ENCODE results near the gene EIF3C. TPM values are rescaled to one million over a fixed set of nuclear protein-coding genes. Genes with fewer than 3 reads are reported as not detected.
"Not testable (repeated sequence)": the region's sequence is repeated elsewhere in the genome, so short reads cannot be mapped to it uniquely, and the experiment has no call there.

EIF3C gene
- total RNA-seq, 1 donor from 2014 or later: 734 TPM

DNA sequence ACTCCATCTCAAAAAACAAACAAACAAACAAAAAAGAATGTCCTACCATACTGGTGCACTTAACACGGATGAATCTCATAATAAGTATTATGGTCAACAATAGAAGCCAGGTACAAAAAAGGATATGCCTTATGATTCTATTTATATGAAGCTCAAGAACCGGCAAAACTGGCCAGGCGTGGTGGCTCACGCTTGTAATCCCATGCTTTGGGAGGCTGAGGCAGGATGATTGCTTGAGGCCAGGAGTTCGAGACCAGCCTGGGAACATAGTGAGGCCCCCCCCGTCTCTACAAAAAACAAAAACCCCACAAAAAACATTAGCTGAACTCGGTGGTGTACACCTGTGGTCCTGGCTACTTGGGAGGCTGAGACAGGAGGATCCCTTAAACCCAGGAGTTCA lies 7.0 kb upstream of the EIF3C start:
- H3K27me3 Mint-ChIP-seq (ENCODE audit: low read depth); H3K36me3 Mint-ChIP-seq (ENCODE audit: low read depth); H3K9me3 Mint-ChIP-seq (ENCODE audit: low read depth); H3K4me3 Mint-ChIP-seq (ENCODE audit: unreplicated experiment); DNase-seq (ENCODE audit: low spot score); H3K4me1 Mint-ChIP-seq (ENCODE audit: low read depth); H3K27ac Mint-ChIP-seq (ENCODE audit: unreplicated experiment): not testable (repeated sequence)

DNA sequence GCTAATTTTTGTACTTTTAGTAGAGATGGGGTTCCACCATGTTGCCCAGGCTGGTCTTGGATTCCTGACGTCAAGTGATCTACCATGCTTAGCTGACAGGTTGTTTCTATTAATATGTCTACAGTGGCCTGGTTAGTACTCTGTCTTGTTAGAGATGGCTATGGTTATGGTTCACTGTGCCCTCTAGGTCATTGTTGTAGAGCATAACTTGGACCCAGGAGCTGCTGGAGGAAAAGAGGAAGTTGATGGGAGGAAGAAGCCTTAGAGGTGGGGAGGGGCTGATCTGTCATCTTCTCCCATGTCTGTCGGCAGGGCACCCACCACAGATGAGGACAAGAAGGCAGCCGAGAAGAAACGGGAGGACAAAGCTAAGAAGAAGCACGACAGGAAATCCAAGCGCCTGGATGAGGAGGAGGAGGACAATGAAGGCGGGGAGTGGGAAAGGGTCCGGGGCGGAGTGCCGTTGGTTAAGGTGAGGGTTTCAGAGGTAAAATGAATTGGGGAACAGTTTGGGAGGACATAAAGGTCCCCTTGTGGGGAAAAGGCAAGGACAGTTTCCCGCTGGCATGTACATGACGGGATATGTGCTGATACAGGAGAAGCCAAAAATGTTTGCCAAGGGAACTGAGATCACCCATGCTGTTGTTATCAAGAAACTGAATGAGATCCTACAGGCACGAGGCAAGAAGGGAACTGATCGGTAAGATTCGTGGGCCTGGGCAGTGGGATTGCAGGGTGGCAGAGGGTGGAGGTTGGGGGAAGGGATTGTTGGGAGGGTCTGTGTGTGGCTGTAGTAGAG lies 11.8 kb downstream of the EIF3C start:
- not testable (repeated sequence) for H3K4me1 Mint-ChIP-seq (ENCODE audit: low read depth); H3K4me3 Mint-ChIP-seq (ENCODE audit: unreplicated experiment); H3K27ac Mint-ChIP-seq (ENCODE audit: unreplicated experiment); H3K9me3 Mint-ChIP-seq (ENCODE audit: low read depth); H3K36me3 Mint-ChIP-seq (ENCODE audit: low read depth); H3K27me3 Mint-ChIP-seq (ENCODE audit: low read depth); DNase-seq (ENCODE audit: low spot score)

DNA sequence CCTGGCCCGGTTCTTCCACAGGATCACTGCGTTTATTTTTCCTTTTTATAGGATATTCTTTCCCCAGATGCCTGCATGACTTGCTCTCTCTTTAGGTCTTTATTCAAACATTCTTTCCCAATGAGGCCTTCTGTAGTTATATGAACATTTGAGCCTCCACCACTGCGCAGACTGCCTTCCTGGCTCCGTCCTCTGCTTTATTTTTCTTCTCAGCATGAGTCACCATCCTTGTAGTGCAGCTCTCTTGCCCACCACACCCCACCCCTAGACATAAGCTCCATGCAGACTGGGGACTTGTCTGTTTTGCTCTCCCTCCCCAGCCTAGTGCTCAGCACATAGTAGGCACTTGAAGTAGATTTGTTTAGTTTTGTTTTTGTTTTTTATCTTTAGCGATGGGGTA lies 20.0 kb downstream of the EIF3C start:
- H3K4me1 Mint-ChIP-seq (ENCODE audit: low read depth); H3K27ac Mint-ChIP-seq (ENCODE audit: unreplicated experiment); H3K4me3 Mint-ChIP-seq (ENCODE audit: unreplicated experiment); DNase-seq (ENCODE audit: low spot score); H3K36me3 Mint-ChIP-seq (ENCODE audit: low read depth); H3K9me3 Mint-ChIP-seq (ENCODE audit: low read depth); H3K27me3 Mint-ChIP-seq (ENCODE audit: low read depth): not testable (repeated sequence)

DNA sequence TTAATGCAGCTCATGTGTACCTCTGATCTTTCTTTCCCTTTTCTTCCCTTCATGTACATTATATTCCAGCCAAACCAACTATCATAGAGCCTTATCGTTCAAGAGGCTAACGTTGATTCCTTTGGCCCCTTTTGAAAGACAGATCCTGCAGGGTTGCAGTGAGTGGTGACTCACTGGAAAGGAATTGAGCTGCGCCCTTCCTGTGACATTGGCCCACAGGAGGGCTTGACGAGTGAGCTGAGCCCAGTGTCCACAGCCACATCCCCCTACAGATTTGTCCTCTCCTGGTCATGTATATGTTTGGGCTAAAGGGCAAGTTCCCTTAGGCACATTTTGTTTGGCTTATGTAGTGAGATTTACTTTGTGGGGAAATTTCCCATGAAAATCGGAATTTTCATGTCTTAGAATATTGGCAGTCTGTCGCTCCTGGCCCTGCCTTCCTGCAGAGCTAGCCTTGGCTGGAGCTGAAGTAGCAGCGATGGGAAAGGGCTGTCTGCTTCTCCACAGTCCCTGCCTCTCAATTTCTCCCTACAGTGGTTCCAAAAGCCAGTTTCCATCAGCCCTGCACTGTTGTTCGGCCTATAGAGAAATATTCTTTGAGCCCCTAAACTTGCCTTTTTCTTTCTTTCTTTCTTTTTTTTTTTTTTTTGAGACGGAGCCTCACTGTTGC lies 21.3 kb downstream of the EIF3C start:
- H3K27ac Mint-ChIP-seq (ENCODE audit: unreplicated experiment); H3K4me3 Mint-ChIP-seq (ENCODE audit: unreplicated experiment); H3K27me3 Mint-ChIP-seq (ENCODE audit: low read depth); H3K9me3 Mint-ChIP-seq (ENCODE audit: low read depth); H3K36me3 Mint-ChIP-seq (ENCODE audit: low read depth); H3K4me1 Mint-ChIP-seq (ENCODE audit: low read depth); DNase-seq (ENCODE audit: low spot score): not testable (repeated sequence)

DNA sequence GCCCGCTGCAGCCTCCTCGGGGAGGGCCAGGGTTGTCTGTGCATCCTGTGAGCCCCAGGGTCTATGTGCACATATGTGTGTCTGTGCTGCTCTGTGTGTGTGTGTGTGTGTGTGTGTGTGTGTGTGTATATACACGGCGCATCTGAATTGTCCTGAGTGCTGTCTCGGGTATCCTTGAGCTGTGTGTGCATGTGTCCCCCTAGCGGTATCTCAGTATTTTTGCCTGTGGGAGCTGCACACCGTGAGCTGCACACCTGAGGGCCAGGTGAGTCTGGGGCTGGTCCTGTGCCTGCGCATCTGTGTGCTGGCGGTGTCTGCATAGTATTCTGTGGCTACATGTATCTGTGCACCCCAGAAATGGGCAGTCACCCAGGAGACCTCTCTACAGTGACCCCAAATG lies 28.5 kb downstream of the EIF3C start:
- not testable (repeated sequence) for H3K9me3 Mint-ChIP-seq (ENCODE audit: low read depth); H3K36me3 Mint-ChIP-seq (ENCODE audit: low read depth); DNase-seq (ENCODE audit: low spot score); H3K4me1 Mint-ChIP-seq (ENCODE audit: low read depth); H3K4me3 Mint-ChIP-seq (ENCODE audit: unreplicated experiment); H3K27ac Mint-ChIP-seq (ENCODE audit: unreplicated experiment); H3K27me3 Mint-ChIP-seq (ENCODE audit: low read depth)

DNA sequence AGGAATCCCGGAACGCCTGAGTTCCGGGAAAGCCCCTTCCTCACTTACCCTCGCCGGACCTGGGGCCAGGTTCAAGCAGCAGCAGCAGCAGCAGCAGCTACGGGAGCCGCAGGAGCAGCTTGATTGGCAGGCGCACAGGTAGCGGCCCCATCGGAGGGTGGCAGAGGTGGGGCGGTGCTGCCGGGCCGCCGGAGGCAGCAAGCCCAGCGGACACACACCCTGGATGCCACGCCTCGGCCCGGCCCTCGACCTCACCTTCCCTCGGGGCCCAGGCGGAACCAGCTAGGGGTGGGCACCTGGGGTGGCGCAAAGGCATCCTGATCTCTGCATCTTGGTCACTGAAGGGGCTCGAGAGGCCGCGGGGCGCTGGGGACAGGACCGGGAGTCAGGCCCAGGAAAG lies 29.4 kb downstream of the EIF3C start:
- not testable (repeated sequence) for H3K9me3 Mint-ChIP-seq (ENCODE audit: low read depth); H3K27me3 Mint-ChIP-seq (ENCODE audit: low read depth); H3K4me1 Mint-ChIP-seq (ENCODE audit: low read depth); H3K4me3 Mint-ChIP-seq (ENCODE audit: unreplicated experiment); H3K27ac Mint-ChIP-seq (ENCODE audit: unreplicated experiment); H3K36me3 Mint-ChIP-seq (ENCODE audit: low read depth); DNase-seq (ENCODE audit: low spot score)

DNA sequence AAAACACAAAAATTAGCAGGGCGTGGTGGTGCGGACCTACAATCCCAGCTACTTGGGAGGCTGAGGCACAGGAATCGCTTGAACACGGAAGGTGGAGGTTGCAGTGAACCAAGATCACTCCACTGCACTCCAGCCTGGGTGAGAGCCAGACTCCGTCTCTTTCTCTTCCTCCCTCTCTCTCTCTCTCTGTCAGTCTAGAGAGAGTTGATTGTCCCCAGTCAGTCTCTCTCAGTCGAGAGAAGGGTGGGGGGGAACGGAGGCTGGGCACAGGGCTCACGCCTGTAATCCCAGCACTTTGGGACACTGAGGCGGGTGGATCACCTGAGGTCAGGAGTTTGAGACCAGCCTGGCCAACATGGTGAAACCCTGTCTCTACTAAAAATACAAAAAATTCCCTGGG lies 30.0 kb downstream of the EIF3C start:
- DNase-seq (ENCODE audit: low spot score); H3K27ac Mint-ChIP-seq (ENCODE audit: unreplicated experiment); H3K27me3 Mint-ChIP-seq (ENCODE audit: low read depth); H3K36me3 Mint-ChIP-seq (ENCODE audit: low read depth); H3K4me1 Mint-ChIP-seq (ENCODE audit: low read depth); H3K4me3 Mint-ChIP-seq (ENCODE audit: unreplicated experiment); H3K9me3 Mint-ChIP-seq (ENCODE audit: low read depth): not testable (repeated sequence)

DNA sequence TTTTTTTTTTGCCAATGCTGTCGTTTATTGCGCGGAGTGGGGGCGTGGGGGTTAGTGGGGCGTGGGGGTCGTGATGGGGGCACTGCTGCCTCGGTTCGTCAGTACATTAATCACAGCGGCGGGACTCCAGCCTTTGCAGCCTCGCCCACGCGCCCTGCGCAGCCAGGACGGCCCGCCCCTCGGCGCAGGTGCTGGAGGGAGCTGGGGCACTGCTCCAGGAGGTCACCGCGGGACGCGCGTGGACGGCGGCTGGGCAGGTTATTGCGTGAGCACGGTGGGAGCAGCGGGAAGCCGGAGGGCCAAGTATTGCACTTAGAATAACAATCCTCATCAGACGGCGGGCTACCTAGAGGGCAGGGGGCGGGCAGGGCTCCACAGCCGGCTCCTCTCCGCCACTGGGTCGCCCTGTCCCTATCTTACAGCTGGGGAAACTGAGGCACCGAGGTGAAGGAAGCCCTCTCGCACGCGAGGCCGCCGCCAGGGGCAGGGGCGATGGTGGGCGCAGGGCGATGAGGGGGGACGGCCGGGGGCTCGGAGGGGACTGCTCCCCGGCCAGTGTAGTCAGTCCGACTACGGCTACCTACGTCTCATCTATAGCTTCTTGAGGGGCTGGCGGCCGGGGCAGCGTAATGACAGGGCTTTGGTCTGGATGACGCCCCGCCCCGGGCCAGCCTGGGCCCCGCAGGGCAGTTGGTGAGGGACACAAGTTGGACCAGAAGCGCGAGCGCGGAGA lies 35.5 kb downstream of the EIF3C start:
- H3K27ac Mint-ChIP-seq (ENCODE audit: unreplicated experiment); DNase-seq (ENCODE audit: low spot score); H3K4me3 Mint-ChIP-seq (ENCODE audit: unreplicated experiment); H3K36me3 Mint-ChIP-seq (ENCODE audit: low read depth); H3K9me3 Mint-ChIP-seq (ENCODE audit: low read depth); H3K27me3 Mint-ChIP-seq (ENCODE audit: low read depth); H3K4me1 Mint-ChIP-seq (ENCODE audit: low read depth): not testable (repeated sequence)

DNA sequence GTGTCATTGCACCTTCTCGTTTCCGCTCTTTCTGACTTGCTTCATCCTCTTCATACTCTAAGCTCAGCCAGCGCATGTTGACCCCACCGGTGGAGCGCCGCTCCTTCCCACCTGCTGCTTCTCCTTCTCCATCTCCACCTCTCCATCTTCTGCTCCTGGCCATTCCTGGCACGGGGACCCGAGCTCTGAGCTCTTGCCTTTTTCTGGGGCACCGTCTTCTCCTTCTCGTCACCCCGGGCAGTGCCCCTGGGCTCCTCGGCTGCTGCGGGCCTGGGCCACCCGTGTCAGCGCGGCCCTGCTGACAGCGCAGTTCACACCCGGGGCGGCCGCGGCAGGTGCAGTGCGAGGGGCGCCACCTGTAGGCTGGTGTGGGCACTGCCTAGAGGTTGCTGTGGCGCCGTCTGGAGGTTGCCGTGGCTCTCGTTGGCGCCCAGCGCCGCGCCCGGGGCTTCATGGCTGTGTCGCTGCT lies 38.8 kb downstream of the EIF3C start:
- H3K27ac Mint-ChIP-seq (ENCODE audit: unreplicated experiment); H3K27me3 Mint-ChIP-seq (ENCODE audit: low read depth); H3K36me3 Mint-ChIP-seq (ENCODE audit: low read depth); H3K9me3 Mint-ChIP-seq (ENCODE audit: low read depth); H3K4me1 Mint-ChIP-seq (ENCODE audit: low read depth): not testable (repeated sequence)
- DNase-seq (ENCODE audit: low spot score): peak; percentile 38
- peak overlapping the region; percentile 33 for H3K4me3 Mint-ChIP-seq (ENCODE audit: unreplicated experiment)
- TF ChIP-seq, protein P1, sequence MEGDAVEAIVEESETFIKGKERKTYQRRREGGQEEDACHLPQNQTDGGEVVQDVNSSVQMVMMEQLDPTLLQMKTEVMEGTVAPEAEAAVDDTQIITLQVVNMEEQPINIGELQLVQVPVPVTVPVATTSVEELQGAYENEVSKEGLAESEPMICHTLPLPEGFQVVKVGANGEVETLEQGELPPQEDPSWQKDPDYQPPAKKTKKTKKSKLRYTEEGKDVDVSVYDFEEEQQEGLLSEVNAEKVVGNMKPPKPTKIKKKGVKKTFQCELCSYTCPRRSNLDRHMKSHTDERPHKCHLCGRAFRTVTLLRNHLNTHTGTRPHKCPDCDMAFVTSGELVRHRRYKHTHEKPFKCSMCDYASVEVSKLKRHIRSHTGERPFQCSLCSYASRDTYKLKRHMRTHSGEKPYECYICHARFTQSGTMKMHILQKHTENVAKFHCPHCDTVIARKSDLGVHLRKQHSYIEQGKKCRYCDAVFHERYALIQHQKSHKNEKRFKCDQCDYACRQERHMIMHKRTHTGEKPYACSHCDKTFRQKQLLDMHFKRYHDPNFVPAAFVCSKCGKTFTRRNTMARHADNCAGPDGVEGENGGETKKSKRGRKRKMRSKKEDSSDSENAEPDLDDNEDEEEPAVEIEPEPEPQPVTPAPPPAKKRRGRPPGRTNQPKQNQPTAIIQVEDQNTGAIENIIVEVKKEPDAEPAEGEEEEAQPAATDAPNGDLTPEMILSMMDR (IDR thresholded peaks at IDR 0.05): peak; percentile 64

DNA sequence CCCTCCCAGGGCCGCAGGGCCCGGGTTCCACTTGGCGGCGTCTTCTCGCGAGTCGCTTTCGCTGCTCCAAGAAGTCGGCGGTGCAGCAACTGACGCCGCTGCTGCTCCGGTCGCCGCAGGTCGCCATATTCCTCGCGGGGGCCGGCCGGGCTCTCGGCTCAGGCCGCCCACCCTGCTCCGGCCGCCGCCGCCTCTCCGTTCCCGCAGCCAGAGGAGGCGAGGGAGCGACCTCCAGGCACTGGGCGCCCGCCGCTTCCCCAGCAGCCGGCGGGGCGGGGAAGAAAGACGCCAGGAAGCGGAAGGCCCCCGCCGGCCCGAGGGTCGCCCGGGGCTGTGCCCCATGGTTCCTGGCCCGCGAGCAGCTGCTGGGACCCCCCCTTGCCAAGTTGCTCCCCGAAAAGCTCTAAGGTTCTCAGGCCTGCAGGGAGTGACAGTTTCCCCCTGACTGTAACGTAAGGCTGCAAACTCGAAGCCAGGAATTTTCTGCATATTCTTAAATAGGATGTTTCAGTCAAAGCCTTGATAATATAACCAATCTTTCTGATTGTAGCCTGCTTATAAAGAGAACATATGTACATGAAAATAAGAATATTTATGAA lies 39.3 kb downstream of the EIF3C start:
- not testable (repeated sequence) for DNase-seq (ENCODE audit: low spot score); H3K9me3 Mint-ChIP-seq (ENCODE audit: low read depth); H3K27ac Mint-ChIP-seq (ENCODE audit: unreplicated experiment); H3K36me3 Mint-ChIP-seq (ENCODE audit: low read depth); H3K4me3 Mint-ChIP-seq (ENCODE audit: unreplicated experiment); H3K27me3 Mint-ChIP-seq (ENCODE audit: low read depth); H3K4me1 Mint-ChIP-seq (ENCODE audit: low read depth)

DNA sequence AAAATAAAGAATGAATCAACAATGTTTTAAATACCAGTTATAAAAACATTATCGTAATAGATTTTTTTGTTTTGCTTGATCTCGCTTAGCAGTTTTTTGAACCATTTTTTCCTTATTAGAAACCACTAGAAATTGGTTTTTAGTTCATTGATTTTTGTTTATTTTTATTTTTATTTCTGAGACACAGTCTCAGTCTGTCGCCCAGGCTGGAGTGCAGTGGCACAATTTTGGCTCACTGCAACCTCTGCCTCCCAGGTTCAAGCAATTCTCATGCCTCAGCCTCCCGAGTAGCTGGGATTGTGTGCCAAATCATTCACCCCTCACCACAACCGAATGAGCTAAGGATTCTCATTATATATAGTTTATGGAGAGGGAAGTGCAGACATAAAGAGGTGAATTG lies 40.2 kb downstream of the EIF3C start, which contains the start of gene NPIPB9:
Gene NPIPB9, plus strand, starts transcription at position 301 of the 400 bp plus-strand sequence.
- not testable (repeated sequence) for H3K36me3 Mint-ChIP-seq (ENCODE audit: low read depth); DNase-seq (ENCODE audit: low spot score); H3K27ac Mint-ChIP-seq (ENCODE audit: unreplicated experiment); H3K4me1 Mint-ChIP-seq (ENCODE audit: low read depth); H3K4me3 Mint-ChIP-seq (ENCODE audit: unreplicated experiment); H3K9me3 Mint-ChIP-seq (ENCODE audit: low read depth); H3K27me3 Mint-ChIP-seq (ENCODE audit: low read depth)

Measured in chondrocyte (in vitro differentiated cells).